Hippocampal formation (tissue), 2 donors: ENCODE measurements around the gene ZNF354B.
A peak's percentile ranks its signal among the peaks of the same experiment; 100 is the strongest.
"Not testable (repeated sequence)": the region's sequence is repeated elsewhere in the genome, so short reads cannot be mapped to it uniquely, and the experiment has no call there.

ENCODE experiments used
- DNase-seq, 2 donors: peaks; one replicate each; lab custom pipeline; 2025; lab: John Stamatoyannopoulos, UW

ZNF354B gene

GRCh38 chr5:178883115-178883694 is 23.5 kb downstream of the ZNF354B start:
- not testable (repeated sequence) for DNase-seq

- no peak for DNase-seq
Measured at GRCh38 chr5:178883815-178884430, 24.2 kb downstream of the ZNF354B start.

GRCh38 chr5:178895615-178896571 is 36.1 kb downstream of the ZNF354B start, which contains the start of gene ZFP2:
ZFP2 (plus strand) TSS chr5:178895913; CDS start chr5:178931314, 35,401 bp downstream.
- peak; percentile 25 to 70 for DNase-seq

GRCh38 chr5:178899289-178899688 is 39.5 kb downstream of the ZNF354B start:
- DNase-seq, result no peak

- no peak for DNase-seq
Measured at GRCh38 chr5:178902849-178903248, 43.1 kb downstream of the ZNF354B start.

- DNase-seq, result no peak
Measured at GRCh38 chr5:178931846-178932760, 72.3 kb downstream of the ZNF354B start.
